Left cardiac atrium (tissue), 4 donors: ENCODE results near the gene KCNH1. TPM values are rescaled to one million over a fixed set of nuclear protein-coding genes. Genes with fewer than 3 reads are reported as not detected.

Source experiments
- ATAC-seq, 2 donors: fragments of 200-7000 bp; cut with Tn5 transposase; one replicate each; pipeline ENCODE4 v1.9.1; 2020; ENCODE audit warnings: mild to moderate bottlenecking in 2 of 2, moderate library complexity in 2 of 2
- DNase-seq: peaks from one replicate; pipeline ENCODE4 v3.0.0-alpha.2; 2020
- intact Hi-C, 2 donors: fragments of 100-400 bp; cut with DNase I; formaldehyde crosslinking; loops; one replicate each; pipeline versions ENCODE4 v1.14.1 to v1.15.1; 2022 to 2023
- total RNA-seq, 2 donors: library from RNA; stranded (reverse); fragmentation: NEBNext Ultra II Directional; extraction: Animal tissue kit (Norgen Biotek cat#: 25700); gene quantifications; one replicate each; pipeline ENCODE4 v1.2.1, GENCODE V29; 2021
- donor health status: DM: no; HTN: yes; CAD: no.
- donor health status: DM: no; HTN: yes; CAD: no; lungs with severe emphysema.
- donor health status: DM: yes; HTN: yes; CAD: no.
- donor health status: Dilated cardiomyopathy.

The KCNH1 gene
- total RNA-seq, 2 donors from 2014 or later = 0.15 TPM; not detected in 1

- DNase-seq (no peak), ATAC-seq (no peak)
- intact Hi-C loops = loop anchor here in 1 of 2 donors (5.0 kb wide), 2 partner anchors 122 to 423 kb away; partner anchors contain the start of gene KCNH1
Observed at GRCh38 chr1:210709701-210710100, 424.2 kb downstream of the KCNH1 start.

- intact Hi-C loops = no loop called here
- ATAC-seq (no peak), DNase-seq (no peak)
Observed at GRCh38 chr1:210707300-210708240, 426.4 kb downstream of the KCNH1 start.

GRCh38 chr1:210706246-210706645 is 427.7 kb downstream of the KCNH1 start:
- intact Hi-C loops = no loop called here
- ATAC-seq (no peak), DNase-seq (no peak)

GRCh38 chr1:210705086-210705485 is 428.9 kb downstream of the KCNH1 start:
- ATAC-seq (no peak), DNase-seq (no peak)
- intact Hi-C loops = no loop called here

GRCh38 chr1:210703593-210703992 is 430.4 kb downstream of the KCNH1 start:
- DNase-seq = no peak
- intact Hi-C loops = no loop called here
- ATAC-seq = no peak

- ATAC-seq (no peak), DNase-seq (no peak)
- intact Hi-C loops = no loop called here
Observed at GRCh38 chr1:210702506-210702905, 431.4 kb downstream of the KCNH1 start.

GRCh38 chr1:210700511-210700910 is 433.4 kb downstream of the KCNH1 start:
- no peak for DNase-seq
- no peak for ATAC-seq
- intact Hi-C loops = no loop called here

GRCh38 chr1:210700083-210700482 is 433.9 kb downstream of the KCNH1 start:
- no peak for ATAC-seq
- intact Hi-C loops = no loop called here
- DNase-seq = no peak

GRCh38 chr1:210698661-210699060 is 435.3 kb downstream of the KCNH1 start:
- ATAC-seq (no peak), DNase-seq (no peak)
- intact Hi-C loops = no loop called here

GRCh38 chr1:210697185-210697584 is 436.8 kb downstream of the KCNH1 start:
- intact Hi-C loops = no loop called here
- DNase-seq = no peak
- ATAC-seq = no peak

- DNase-seq (no peak), ATAC-seq (no peak)
Observed at GRCh38 chr1:210696709-210697108, 437.2 kb downstream of the KCNH1 start.

GRCh38 chr1:210695026-210695425 is 438.9 kb downstream of the KCNH1 start:
- DNase-seq (no peak), ATAC-seq (no peak)
- intact Hi-C loops = no loop called here

More at GRCh38 chr1:210696709-210697108, 437.2 kb downstream of the KCNH1 start:
- intact Hi-C loops = no loop called here

GRCh38 chr1:210692796-210693195 is 441.2 kb downstream of the KCNH1 start:
- intact Hi-C loops = no loop called here
- DNase-seq = no peak
- ATAC-seq = no peak

- no peak for DNase-seq
- intact Hi-C loops = no loop called here
- no peak for ATAC-seq
Observed at GRCh38 chr1:210691039-210691610, 442.8 kb downstream of the KCNH1 start.

- intact Hi-C loops = no loop called here
- DNase-seq (no peak), ATAC-seq (no peak)
Observed at GRCh38 chr1:210690236-210690635, 443.7 kb downstream of the KCNH1 start.

- DNase-seq (no peak), ATAC-seq (no peak)
- intact Hi-C loops = no loop called here
Observed at GRCh38 chr1:210689826-210690225, 444.1 kb downstream of the KCNH1 start.

- intact Hi-C loops = no loop called here
- DNase-seq (no peak), ATAC-seq (no peak)
Observed at GRCh38 chr1:210688512-210689234, 445.3 kb downstream of the KCNH1 start.

- DNase-seq (no peak), ATAC-seq (no peak)
- intact Hi-C loops = no loop called here
Observed at GRCh38 chr1:210687582-210688279, 446.2 kb downstream of the KCNH1 start.

- ATAC-seq (no peak), DNase-seq (no peak)
- intact Hi-C loops = no loop called here
Observed at GRCh38 chr1:210686841-210687240, 447.1 kb downstream of the KCNH1 start.
